ENCODE results near the gene PPP1R14C. TPM values are rescaled to one million over a fixed set of nuclear protein-coding genes. Genes with fewer than 3 reads are reported as not detected.

Gene PPP1R14C
- polyA plus RNA-seq, 1 donor (not counting 4 experiments of a cell fraction or from before 2014, with no cell fraction given), result 50.6 TPM

- peak overlapping the region; percentile 88 for H3K27ac ChIP-seq (ENCODE audit: control insufficient read depth, insufficient read depth, low read length)
- TF ChIP-seq EZH2 (IDR thresholded peaks at IDR 0.05; ENCODE audit: low read length), result no peak
- no peak for TF ChIP-seq CTCF (optimal IDR thresholded peaks at IDR 0.05 in 1 of 3, IDR thresholded peaks at IDR 0.05 in 1 of 3, conservative IDR thresholded peaks at IDR 0.05 in 1 of 3; ENCODE audit: extremely low read depth in 1 of 3, insufficient read depth in 2 of 3, low read length in 3 of 3)
- no peaks in the 10 kb centered on the region for H4K20me1 ChIP-seq (ENCODE audit: control insufficient read depth, extremely low read depth, insufficient read depth, low read length)
- peaks cover 46% of the 10 kb centered on the region for H3K4me1 ChIP-seq (ENCODE audit: control insufficient read depth, extremely low read depth, insufficient read depth, low read length)
- DNase-seq (ENCODE audit: low read depth, low spot score), result no peak
- peaks cover 63% of the 10 kb centered on the region for H3K79me2 ChIP-seq (ENCODE audit: control insufficient read depth, insufficient read depth, low read length)
- no peaks in the 10 kb centered on the region for H3K27me3 ChIP-seq (ENCODE audit: control insufficient read depth, extremely low read depth, insufficient read depth, low read length)
- H3K4me2 ChIP-seq (ENCODE audit: control insufficient read depth, extremely low read depth, insufficient read depth, low read depth, low read length), result peak overlapping the region; percentile 97
- peak overlapping the region; percentile 84 to 93 (median 84) for H3K4me3 ChIP-seq (ENCODE audit: control insufficient read depth in 2 of 3, extremely low read depth in 1 of 3, insufficient read depth in 2 of 3, low read depth in 1 of 3, low read length in 3 of 3)
- peak overlapping the region; percentile 77 for H3K9ac ChIP-seq (ENCODE audit: control insufficient read depth, extremely low read depth, insufficient read depth, low read length)
- H3K9me1 ChIP-seq (ENCODE audit: control insufficient read depth, extremely low read depth, insufficient read depth, low read length), result no peaks in the 10 kb centered on the region
- no peaks in the 10 kb centered on the region for H3K9me3 ChIP-seq (ENCODE audit: control insufficient read depth, low read depth, low read length)
- FAIRE-seq, result peak; percentile 60
- no peak overlapping the region for H2AFZ ChIP-seq (ENCODE audit: control insufficient read depth, low read length)
- dilution Hi-C loops (cut with MboI; ENCODE audit: extremely low pct_ligation_motif_present, low sequenced_read_pairs), result no loop called here
- peaks cover 0 to 8% of the 10 kb centered on the region in 2 experiments for H3K36me3 ChIP-seq (ENCODE audit: control insufficient read depth in 2 of 2, extremely low read depth in 1 of 2, insufficient read depth in 2 of 2, low read length in 2 of 2)
Observed at GRCh38 chr6:150145427-150145826, 2.6 kb downstream of the PPP1R14C start.

- H3K9me3 ChIP-seq (ENCODE audit: control insufficient read depth, low read depth, low read length), result no peaks in the 10 kb centered on the region
- H3K4me3 ChIP-seq (ENCODE audit: control insufficient read depth in 2 of 3, extremely low read depth in 1 of 3, insufficient read depth in 2 of 3, low read depth in 1 of 3, low read length in 3 of 3), result peak overlapping the region; percentile 84 to 93 (median 84)
- no peaks in the 10 kb centered on the region for H4K20me1 ChIP-seq (ENCODE audit: control insufficient read depth, extremely low read depth, insufficient read depth, low read length)
- H3K9me1 ChIP-seq (ENCODE audit: control insufficient read depth, extremely low read depth, insufficient read depth, low read length), result no peaks in the 10 kb centered on the region
- TF ChIP-seq EZH2 (IDR thresholded peaks at IDR 0.05; ENCODE audit: low read length) (no peak), CTCF (optimal IDR thresholded peaks at IDR 0.05 in 1 of 3, IDR thresholded peaks at IDR 0.05 in 1 of 3, conservative IDR thresholded peaks at IDR 0.05 in 1 of 3; ENCODE audit: extremely low read depth in 1 of 3, insufficient read depth in 2 of 3, low read length in 3 of 3) (no peak)
- peaks cover 46% of the 10 kb centered on the region for H3K4me1 ChIP-seq (ENCODE audit: control insufficient read depth, extremely low read depth, insufficient read depth, low read length)
- H2AFZ ChIP-seq (ENCODE audit: control insufficient read depth, low read length), result no peak overlapping the region
- FAIRE-seq (peak; percentile 69), DNase-seq (ENCODE audit: low read depth, low spot score) (no peak)
- H3K27ac ChIP-seq (ENCODE audit: control insufficient read depth, insufficient read depth, low read length), result peak overlapping the region; percentile 88
- H3K79me2 ChIP-seq (ENCODE audit: control insufficient read depth, insufficient read depth, low read length), result peaks cover 67% of the 10 kb centered on the region
- dilution Hi-C loops (cut with MboI; ENCODE audit: extremely low pct_ligation_motif_present, low sequenced_read_pairs), result no loop called here
- H3K9ac ChIP-seq (ENCODE audit: control insufficient read depth, extremely low read depth, insufficient read depth, low read length), result peak overlapping the region; percentile 77
- no peaks in the 10 kb centered on the region for H3K27me3 ChIP-seq (ENCODE audit: control insufficient read depth, extremely low read depth, insufficient read depth, low read length)
- peak overlapping the region; percentile 97 for H3K4me2 ChIP-seq (ENCODE audit: control insufficient read depth, extremely low read depth, insufficient read depth, low read depth, low read length)
- H3K36me3 ChIP-seq (ENCODE audit: control insufficient read depth in 2 of 2, extremely low read depth in 1 of 2, insufficient read depth in 2 of 2, low read length in 2 of 2), result peaks cover 0 to 8% of the 10 kb centered on the region in 2 experiments
Observed at GRCh38 chr6:150145830-150146229, 3.0 kb downstream of the PPP1R14C start.

All from keratinocyte (primary cell).